GM23338 (cell line): ENCODE measurements around the gene YTHDF1.

ENCODE experiments used
- EZH2 ChIP-seq: fragments of 200-600 bp; sonication (generic); IDR thresholded peaks from one replicate; pipeline ENCODE4 v1.8.0; 2017; ENCODE audit warnings: antibody characterized with exemption, mild to moderate bottlenecking, low read depth; ENCODE audit not compliant: unreplicated experiment
- EZH2phosphoT487 ChIP-seq: fragments of 200-600 bp; sonication (generic); IDR thresholded peaks from one replicate; pipeline ENCODE4 v1.8.1; 2018; ENCODE audit warnings: antibody characterized with exemption; ENCODE audit not compliant: unreplicated experiment
- POLR2AphosphoS5 ChIP-seq: IDR thresholded peaks from 2 replicates; pipeline ENCODE4 v1.6.1; 2016; ENCODE audit warnings: antibody characterized with exemption, low read depth
- TF ChIP-seq, protein P1 (sequence below), 2 experiments: fragments of 200-600 bp in 1 of 2; sonication (generic) in 1 of 2; conservative IDR thresholded peaks; 2 replicates each; pipeline versions ENCODE4 v1.5.1 to v1.6.1; 2016 to 2017; ENCODE audit warnings: antibody characterized with exemption in 2 of 2, low read depth in 2 of 2, mild to moderate bottlenecking in 2 of 2, moderate library complexity in 1 of 2
- TF ChIP-seq, protein P2 (sequence below): IDR thresholded peaks from one replicate; pipeline ENCODE4 v1.6.1; 2018; ENCODE audit warnings: antibody characterized with exemption; ENCODE audit not compliant: unreplicated experiment

DNA sequence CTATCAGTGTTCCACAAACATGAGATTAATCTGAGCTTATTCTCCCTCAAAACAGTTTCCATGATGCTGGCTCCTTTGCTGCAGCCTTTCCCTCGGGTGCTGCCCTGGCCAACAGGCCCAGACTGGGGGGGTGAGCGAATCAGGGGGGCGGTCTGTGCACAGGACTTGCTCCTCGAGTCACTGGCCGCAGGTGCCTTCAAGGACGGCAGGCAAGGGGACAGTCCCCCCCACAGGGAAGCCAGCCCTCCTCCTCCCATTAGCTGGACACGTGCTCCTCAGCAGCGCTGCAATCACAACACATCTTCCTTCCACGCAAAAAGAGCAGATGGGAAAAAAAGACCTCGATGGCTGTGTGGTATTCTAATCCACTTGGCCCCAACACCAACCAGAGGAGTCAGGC lies 10.0 kb downstream of the YTHDF1 start:
- TF ChIP-seq, protein P1, sequence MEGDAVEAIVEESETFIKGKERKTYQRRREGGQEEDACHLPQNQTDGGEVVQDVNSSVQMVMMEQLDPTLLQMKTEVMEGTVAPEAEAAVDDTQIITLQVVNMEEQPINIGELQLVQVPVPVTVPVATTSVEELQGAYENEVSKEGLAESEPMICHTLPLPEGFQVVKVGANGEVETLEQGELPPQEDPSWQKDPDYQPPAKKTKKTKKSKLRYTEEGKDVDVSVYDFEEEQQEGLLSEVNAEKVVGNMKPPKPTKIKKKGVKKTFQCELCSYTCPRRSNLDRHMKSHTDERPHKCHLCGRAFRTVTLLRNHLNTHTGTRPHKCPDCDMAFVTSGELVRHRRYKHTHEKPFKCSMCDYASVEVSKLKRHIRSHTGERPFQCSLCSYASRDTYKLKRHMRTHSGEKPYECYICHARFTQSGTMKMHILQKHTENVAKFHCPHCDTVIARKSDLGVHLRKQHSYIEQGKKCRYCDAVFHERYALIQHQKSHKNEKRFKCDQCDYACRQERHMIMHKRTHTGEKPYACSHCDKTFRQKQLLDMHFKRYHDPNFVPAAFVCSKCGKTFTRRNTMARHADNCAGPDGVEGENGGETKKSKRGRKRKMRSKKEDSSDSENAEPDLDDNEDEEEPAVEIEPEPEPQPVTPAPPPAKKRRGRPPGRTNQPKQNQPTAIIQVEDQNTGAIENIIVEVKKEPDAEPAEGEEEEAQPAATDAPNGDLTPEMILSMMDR (conservative IDR thresholded peaks at IDR 0.05; ENCODE audit: low read depth in 2 of 2): no peak
- TF ChIP-seq POLR2AphosphoS5 (no peak), EZH2 (no peak), EZH2phosphoT487 (no peak)
- TF ChIP-seq, protein P2, sequence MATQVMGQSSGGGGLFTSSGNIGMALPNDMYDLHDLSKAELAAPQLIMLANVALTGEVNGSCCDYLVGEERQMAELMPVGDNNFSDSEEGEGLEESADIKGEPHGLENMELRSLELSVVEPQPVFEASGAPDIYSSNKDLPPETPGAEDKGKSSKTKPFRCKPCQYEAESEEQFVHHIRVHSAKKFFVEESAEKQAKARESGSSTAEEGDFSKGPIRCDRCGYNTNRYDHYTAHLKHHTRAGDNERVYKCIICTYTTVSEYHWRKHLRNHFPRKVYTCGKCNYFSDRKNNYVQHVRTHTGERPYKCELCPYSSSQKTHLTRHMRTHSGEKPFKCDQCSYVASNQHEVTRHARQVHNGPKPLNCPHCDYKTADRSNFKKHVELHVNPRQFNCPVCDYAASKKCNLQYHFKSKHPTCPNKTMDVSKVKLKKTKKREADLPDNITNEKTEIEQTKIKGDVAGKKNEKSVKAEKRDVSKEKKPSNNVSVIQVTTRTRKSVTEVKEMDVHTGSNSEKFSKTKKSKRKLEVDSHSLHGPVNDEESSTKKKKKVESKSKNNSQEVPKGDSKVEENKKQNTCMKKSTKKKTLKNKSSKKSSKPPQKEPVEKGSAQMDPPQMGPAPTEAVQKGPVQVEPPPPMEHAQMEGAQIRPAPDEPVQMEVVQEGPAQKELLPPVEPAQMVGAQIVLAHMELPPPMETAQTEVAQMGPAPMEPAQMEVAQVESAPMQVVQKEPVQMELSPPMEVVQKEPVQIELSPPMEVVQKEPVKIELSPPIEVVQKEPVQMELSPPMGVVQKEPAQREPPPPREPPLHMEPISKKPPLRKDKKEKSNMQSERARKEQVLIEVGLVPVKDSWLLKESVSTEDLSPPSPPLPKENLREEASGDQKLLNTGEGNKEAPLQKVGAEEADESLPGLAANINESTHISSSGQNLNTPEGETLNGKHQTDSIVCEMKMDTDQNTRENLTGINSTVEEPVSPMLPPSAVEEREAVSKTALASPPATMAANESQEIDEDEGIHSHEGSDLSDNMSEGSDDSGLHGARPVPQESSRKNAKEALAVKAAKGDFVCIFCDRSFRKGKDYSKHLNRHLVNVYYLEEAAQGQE: no peak
